Panc1 (cell line): ENCODE measurements around the gene COL6A2. TPM values are rescaled to one million over a fixed set of nuclear protein-coding genes. Genes with fewer than 3 reads are reported as not detected.

Source experiments
- ATAC-seq: fragments of 200-7000 bp; cut with Tn5 transposase; 2 replicates; pipeline ENCODE4 v1.9.1; 2020; ENCODE audit warnings: mild to moderate bottlenecking, moderate library complexity
- BruUV-seq: library from RNA; stranded (reverse); fragments of 400-500 nt; replicated peaks from 2 replicates; lab custom pipeline; 2021; lab: Mats Ljungman, UMichigan
- CTCF ChIA-PET: fragments of 300-600 bp; sonication (Branson Sonifier 250); formaldehyde crosslinking; loops from one replicate; lab custom pipeline; 2022; ENCODE audit warnings: antibody characterized with exemption; lab: Charles Lee
- POLR2A ChIA-PET: fragments of 300-600 bp; sonication (Branson Sonifier 250); formaldehyde crosslinking; loops from one replicate; lab custom pipeline; 2022; ENCODE audit warnings: antibody characterized with exemption; lab: Charles Lee
- DNase-seq: peaks from one replicate; pipeline ENCODE4 v3.0.0-alpha.2; 2010; ENCODE audit warnings: low read depth, low spot score
- H3K27ac ChIP-seq: 2 replicates; pipeline ENCODE4 v1.5.1; 2011; ENCODE audit warnings: mild to moderate bottlenecking, low read length, inconsistent platforms
- H3K27me3 ChIP-seq: fragments of 200-500 bp; sonication (Bioruptor generic); 2 replicates; pipeline ENCODE4 v1.6.0; 2014; ENCODE audit warnings: low read length, inconsistent platforms; ENCODE audit not compliant: control insufficient read depth, insufficient read depth
- H3K36me3 ChIP-seq: fragments of 200-500 bp; sonication (Bioruptor generic); 2 replicates; pipeline ENCODE4 v1.5.1; 2014; ENCODE audit warnings: inconsistent platforms, mild to moderate bottlenecking, low read length, moderate library complexity; ENCODE audit not compliant: control insufficient read depth, insufficient read depth
- H3K4me1 ChIP-seq: 2 replicates; pipeline ENCODE4 v1.5.1; 2011; ENCODE audit warnings: inconsistent platforms, mild to moderate bottlenecking, low read length, moderate library complexity; ENCODE audit not compliant: control insufficient read depth, insufficient read depth
- H3K4me3 ChIP-seq, 2 experiments: 2 replicates each; pipeline ENCODE4 v1.5.1; 2011 to 2012; ENCODE audit warnings: low read depth in 2 of 2, low read length in 2 of 2, mild to moderate bottlenecking in 2 of 2, inconsistent platforms in 1 of 2, moderate library complexity in 1 of 2
- H3K9me3 ChIP-seq: fragments of 200-500 bp; sonication (Bioruptor generic); 2 replicates; pipeline ENCODE4 v1.5.1; 2014; ENCODE audit warnings: low read depth, mild to moderate bottlenecking, inconsistent platforms, low read length, moderate library complexity; ENCODE audit not compliant: control insufficient read depth, insufficient read depth
- CTCF ChIP-seq: fragments of 450-650 bp; IDR thresholded peaks from 2 replicates; pipeline ENCODE4 v1.5.1; 2017; ENCODE audit warnings: mild to moderate bottlenecking
- POLR2AphosphoS5 ChIP-seq: IDR thresholded peaks from 2 replicates; pipeline ENCODE4 v1.6.1; 2012; ENCODE audit warnings: mild to moderate bottlenecking, low read depth, low read length, moderate library complexity
- REST ChIP-seq, 2 experiments: IDR thresholded peaks; 2 replicates each; pipeline ENCODE4 v1.6.1; 2011 to 2012; ENCODE audit warnings: low read depth in 2 of 2, control low read depth in 1 of 2, low read length in 1 of 2, mild to moderate bottlenecking in 1 of 2, moderate library complexity in 1 of 2; ENCODE audit not compliant: insufficient read depth in 1 of 2
- SIN3A ChIP-seq: IDR thresholded peaks from 2 replicates; pipeline ENCODE4 v1.6.1; 2012; ENCODE audit warnings: low read depth, mild to moderate bottlenecking, low read length, moderate library complexity, borderline replicate concordance; ENCODE audit not compliant: insufficient read depth
- TCF7L2 ChIP-seq: IDR thresholded peaks from 2 replicates; pipeline ENCODE4 v1.6.1; 2011; ENCODE audit warnings: mild to moderate bottlenecking, low read depth, low read length, inconsistent platforms
- in situ Hi-C: cut with HindIII; loops from 2 replicates; pipeline ENCODE4 v1.10.0; 2016; ENCODE audit warnings: low sequenced_read_pairs, low pct_unique_long_range_greater_than_20kb
- intact Hi-C: fragments of 100-400 bp; cut with micrococcal nuclease; formaldehyde crosslinking; loops from one replicate; pipeline ENCODE4 v1.10.0; 2022; ENCODE audit not compliant: unreplicated experiment
- total RNA-seq: library from RNA; stranded (reverse); gene quantifications from one replicate; pipeline ENCODE4 v1.2.1, GENCODE V29; 2021; ENCODE audit not compliant: unreplicated experiment

Gene COL6A2
- total RNA-seq, 1 experiment from 2014 or later: 29.9 TPM

- no peaks in the 10 kb centered on the region for H3K36me3 ChIP-seq
- CTCF ChIA-PET: no interaction called here
- H3K9me3 ChIP-seq: no peaks in the 10 kb centered on the region
- ATAC-seq: no peak
- H3K4me1 ChIP-seq: no peaks in the 10 kb centered on the region
- BruUV-seq: no TSS peak
- H3K27ac ChIP-seq: no peak overlapping the region
- no peaks in the 10 kb centered on the region for H3K27me3 ChIP-seq
- DNase-seq: no peak
- POLR2A ChIA-PET: no interaction called here
- in situ Hi-C loops: no loop called here
- intact Hi-C loops: no loop called here
- H3K4me3 ChIP-seq: no peak overlapping the region
- TF ChIP-seq SIN3A (no peak), TCF7L2 (no peak), CTCF (no peak), POLR2AphosphoS5 (no peak), REST (IDR thresholded peaks at IDR 0.05; ENCODE audit: insufficient read depth in 1 of 2, low read depth in 2 of 2, low read length in 1 of 2) (no peak)
Observed at GRCh38 chr21:46156678-46157077, 58.8 kb downstream of the COL6A2 start.

GRCh38 chr21:46157396-46157986 lies 59.6 kb downstream of the COL6A2 start:
- Histone ChIP-seq H3K27ac (no peak overlapping the region), H3K27me3 (no peaks in the 10 kb centered on the region), H3K9me3 (no peaks in the 10 kb centered on the region), H3K36me3 (no peaks in the 10 kb centered on the region), H3K4me1 (no peaks in the 10 kb centered on the region), H3K4me3 (no peak overlapping the region)
- ATAC-seq (no peak), DNase-seq (no peak)
- no peak for TF ChIP-seq CTCF
- TF ChIP-seq POLR2AphosphoS5: no peak
- TF ChIP-seq REST (IDR thresholded peaks at IDR 0.05; ENCODE audit: insufficient read depth in 1 of 2, low read depth in 2 of 2, low read length in 1 of 2): no peak
- no peak for TF ChIP-seq TCF7L2
- TF ChIP-seq SIN3A: no peak
- POLR2A ChIA-PET: no interaction called here
- no TSS peak for BruUV-seq
- CTCF ChIA-PET: no interaction called here
- intact Hi-C loops: no loop called here
- in situ Hi-C loops: no loop called here
